ENCODE results near the gene ZSWIM5. TPM values are rescaled to one million over a fixed set of nuclear protein-coding genes. Genes with fewer than 3 reads are reported as not detected.

ZSWIM5 gene
- total and polyA plus RNA-seq, 9 of the 15 experiments (the other 6 are each of a cell fraction or from before 2014, with no cell fraction given), result under 0.01 to 0.07 (median 0.03) TPM; not detected in 3

GRCh38 chr1:45238846-45239245 lies 32.4 kb upstream of the ZSWIM5 start:
- H3K9ac ChIP-seq (ENCODE audit: insufficient read depth in 1 of 2, low read depth in 2 of 2, low read length in 2 of 2), result no peak overlapping the region
- no peak for FAIRE-seq

More at GRCh38 chr1:45238846-45239245, 32.4 kb upstream of the ZSWIM5 start:
- BruUV-seq (replicated peaks), result no TSS peak
- H3K27ac ChIP-seq (ENCODE audit: extremely low read depth, low read depth, low read length), result no peak overlapping the region
- ChIA-PET POLR2A (no interaction called here), CTCF (ENCODE audit: low intra/inter-chr PET ratio) (no interaction called here)
- H4K20me1 ChIP-seq (replicated peaks; ENCODE audit: control insufficient read depth, insufficient read depth, low read length), result no peaks in the 10 kb centered on the region
- WGBS (ENCODE audit: insufficient coverage, low coverage, missing lambda C conversion rate), result 0% methylated on average over 2 of the region's 2 CpGs
- H3K4me1 ChIP-seq (replicated peaks in 1 of 2; ENCODE audit: control insufficient read depth in 2 of 2, insufficient read depth in 2 of 2, low read length in 2 of 2), result no peaks in the 10 kb centered on the region
- no peaks in the 10 kb centered on the region for H3K36me3 ChIP-seq (ENCODE audit: control insufficient read depth, insufficient read depth, low read length)
- no peak for TF ChIP-seq IRF1 (CRISPR knock-in tag; IDR thresholded peaks at IDR 0.05; ENCODE audit: borderline replicate concordance)
- TF ChIP-seq MTA3 (IDR thresholded peaks at IDR 0.05; ENCODE audit: borderline replicate concordance), result no peak
- TF ChIP-seq TRIM24 (IDR thresholded peaks at IDR 0.05), result no peak
- TF ChIP-seq ZBTB8A (IDR thresholded peaks at IDR 0.05; ENCODE audit: partially characterized antibody), result no peak
- no peak for TF ChIP-seq NR3C1 (CRISPR knock-in tag; IDR thresholded peaks at IDR 0.05)
- TF ChIP-seq ZNF146 (CRISPR knock-in tag; IDR thresholded peaks at IDR 0.05; ENCODE audit: unreplicated experiment), result no peak
- TF ChIP-seq ZNF263 (CRISPR knock-in tag; IDR thresholded peaks at IDR 0.05; ENCODE audit: borderline replicate concordance), result no peak
- no peak for TF ChIP-seq THAP7 (CRISPR knock-in tag; IDR thresholded peaks at IDR 0.05)
- TF ChIP-seq PYGO2 (tag; IDR thresholded peaks at IDR 0.05), result no peak
- no peak for TF ChIP-seq NCOR1 (IDR thresholded peaks at IDR 0.05)
- TF ChIP-seq HMG20B (CRISPR knock-in tag; IDR thresholded peaks at IDR 0.05), result no peak
- TF ChIP-seq HCFC1 (IDR thresholded peaks at IDR 0.05; ENCODE audit: low read depth, low read length), result no peak
- no peak for TF ChIP-seq BDP1 (IDR thresholded peaks at IDR 0.05; ENCODE audit: insufficient read depth, insufficient read length)
- TF ChIP-seq CBFB (CRISPR knock-in tag; IDR thresholded peaks at IDR 0.05), result no peak
- TF ChIP-seq XRCC4 (IDR thresholded peaks at IDR 0.05; ENCODE audit: extremely low read depth, insufficient read depth, insufficient read length), result no peak
- TF ChIP-seq BMI1 (IDR thresholded peaks at IDR 0.05; ENCODE audit: low read length), result no peak
- no peak for TF ChIP-seq CCNT2 (IDR thresholded peaks at IDR 0.05; ENCODE audit: borderline replicate concordance, extremely low read depth, insufficient read length, low read depth, low read length)
- TF ChIP-seq ZBTB5 (IDR thresholded peaks at IDR 0.05), result no peak
- ATAC-seq (no peak), DNase-seq (ENCODE audit: extremely low read depth in 1 of 4, low spot score in 3 of 4) (no peak)
- H2AFZ ChIP-seq (ENCODE audit: low read depth, low read length), result no peak overlapping the region
- H3K9me3 ChIP-seq (replicated peaks; ENCODE audit: control insufficient read depth, insufficient read depth, low read depth, low read length), result no peaks in the 10 kb centered on the region; the same call in none of the 2 replicates
- H3K4me2 ChIP-seq (ENCODE audit: insufficient read depth, low read length), result no peak overlapping the region
- no peak overlapping the region for H3K4me3 ChIP-seq
- H3K9me1 ChIP-seq (ENCODE audit: control insufficient read depth, insufficient read depth, low read length), result no peaks in the 10 kb centered on the region
- in situ Hi-C loops (cut with MboI) (no loop called here), intact Hi-C loops (cut with micrococcal nuclease) (no loop called here)
- H3K27me3 ChIP-seq (ENCODE audit: control insufficient read depth in 2 of 2, insufficient read depth in 2 of 2, low read length in 2 of 2), result no peaks in the 10 kb centered on the region
- no peaks in the 10 kb centered on the region for H3K79me2 ChIP-seq (ENCODE audit: control insufficient read depth, insufficient read depth, low read length)
